ENCODE data around the gene TEX35.

Gene TEX35

DNA sequence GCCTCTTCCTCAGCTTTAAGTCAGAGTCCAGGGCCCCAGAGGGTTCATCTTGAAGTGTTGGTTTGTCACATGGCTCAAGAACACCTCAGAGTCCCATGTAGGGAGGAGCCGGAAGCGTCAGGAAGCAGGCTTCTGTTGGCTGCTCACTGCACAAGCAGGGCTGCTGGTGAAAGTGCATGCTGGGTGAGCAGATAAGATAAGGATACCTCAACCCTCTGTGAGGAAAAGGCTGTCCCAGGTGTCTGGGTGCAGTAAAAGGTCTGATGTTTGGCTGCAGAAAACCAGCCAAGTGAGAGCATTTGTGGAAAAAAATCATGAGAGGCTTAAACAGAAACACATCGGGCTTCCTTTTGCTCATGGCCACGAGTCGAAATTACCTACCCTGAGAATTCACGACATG, 6.2 kb upstream of the TEX35 start:
- no peak overlapping the region for H3K4me3 ChIP-seq (ENCODE audit: low read depth, low read length)
- TF ChIP-seq MYC (IDR thresholded peaks at IDR 0.05; ENCODE audit: low read depth, low read length): no peak
- TF ChIP-seq, protein P1, sequence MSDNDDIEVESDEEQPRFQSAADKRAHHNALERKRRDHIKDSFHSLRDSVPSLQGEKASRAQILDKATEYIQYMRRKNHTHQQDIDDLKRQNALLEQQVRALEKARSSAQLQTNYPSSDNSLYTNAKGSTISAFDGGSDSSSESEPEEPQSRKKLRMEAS (IDR thresholded peaks at IDR 0.05; ENCODE audit: low read depth, low read length): no peak
- TF ChIP-seq, protein P2, sequence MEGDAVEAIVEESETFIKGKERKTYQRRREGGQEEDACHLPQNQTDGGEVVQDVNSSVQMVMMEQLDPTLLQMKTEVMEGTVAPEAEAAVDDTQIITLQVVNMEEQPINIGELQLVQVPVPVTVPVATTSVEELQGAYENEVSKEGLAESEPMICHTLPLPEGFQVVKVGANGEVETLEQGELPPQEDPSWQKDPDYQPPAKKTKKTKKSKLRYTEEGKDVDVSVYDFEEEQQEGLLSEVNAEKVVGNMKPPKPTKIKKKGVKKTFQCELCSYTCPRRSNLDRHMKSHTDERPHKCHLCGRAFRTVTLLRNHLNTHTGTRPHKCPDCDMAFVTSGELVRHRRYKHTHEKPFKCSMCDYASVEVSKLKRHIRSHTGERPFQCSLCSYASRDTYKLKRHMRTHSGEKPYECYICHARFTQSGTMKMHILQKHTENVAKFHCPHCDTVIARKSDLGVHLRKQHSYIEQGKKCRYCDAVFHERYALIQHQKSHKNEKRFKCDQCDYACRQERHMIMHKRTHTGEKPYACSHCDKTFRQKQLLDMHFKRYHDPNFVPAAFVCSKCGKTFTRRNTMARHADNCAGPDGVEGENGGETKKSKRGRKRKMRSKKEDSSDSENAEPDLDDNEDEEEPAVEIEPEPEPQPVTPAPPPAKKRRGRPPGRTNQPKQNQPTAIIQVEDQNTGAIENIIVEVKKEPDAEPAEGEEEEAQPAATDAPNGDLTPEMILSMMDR (IDR thresholded peaks at IDR 0.05; ENCODE audit: low read depth, low read length): no peak
- no peak for TF ChIP-seq POLR2A (IDR thresholded peaks at IDR 0.05; ENCODE audit: extremely low read depth, insufficient read length)
- DNase-seq (ENCODE audit: low read depth): no peak

DNA sequence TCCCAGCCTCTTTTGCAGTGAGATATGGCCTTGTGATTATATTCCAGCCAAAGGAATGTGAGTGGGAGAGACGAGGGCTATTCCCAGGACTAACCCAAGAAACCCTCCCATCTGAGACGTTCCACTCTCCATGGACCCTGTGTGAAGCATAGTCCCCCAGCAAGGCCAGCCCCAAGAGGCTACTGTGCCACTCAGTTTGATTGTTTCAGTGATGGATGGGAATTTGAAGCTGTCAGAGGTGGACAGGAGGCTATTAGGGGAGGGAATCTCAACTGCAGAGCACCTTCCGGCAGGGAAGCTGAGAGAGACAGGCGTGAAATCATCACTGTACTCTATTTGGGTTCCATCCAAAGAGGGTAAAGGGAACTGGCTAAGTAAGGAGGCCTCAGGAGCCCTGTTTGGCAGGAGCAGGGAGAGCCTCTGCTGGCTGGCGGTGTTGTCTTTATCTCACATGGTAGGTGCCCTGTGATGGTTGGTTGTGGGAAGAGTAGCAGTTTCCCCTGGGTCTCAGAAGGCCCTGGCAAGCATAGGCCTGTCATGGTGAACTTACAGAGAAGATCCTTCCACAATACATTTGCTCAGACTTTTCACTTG, 3.4 kb upstream of the TEX35 start:
- no peak for DNase-seq (ENCODE audit: low read depth)
- TF ChIP-seq, protein P1 (IDR thresholded peaks at IDR 0.05; ENCODE audit: low read depth, low read length): no peak
- TF ChIP-seq POLR2A (IDR thresholded peaks at IDR 0.05; ENCODE audit: extremely low read depth, insufficient read length) (no peak), MYC (IDR thresholded peaks at IDR 0.05; ENCODE audit: low read depth, low read length) (no peak)
- TF ChIP-seq, protein P2 (IDR thresholded peaks at IDR 0.05; ENCODE audit: low read depth, low read length): no peak
- no peak overlapping the region for H3K4me3 ChIP-seq (ENCODE audit: low read depth, low read length)

DNA sequence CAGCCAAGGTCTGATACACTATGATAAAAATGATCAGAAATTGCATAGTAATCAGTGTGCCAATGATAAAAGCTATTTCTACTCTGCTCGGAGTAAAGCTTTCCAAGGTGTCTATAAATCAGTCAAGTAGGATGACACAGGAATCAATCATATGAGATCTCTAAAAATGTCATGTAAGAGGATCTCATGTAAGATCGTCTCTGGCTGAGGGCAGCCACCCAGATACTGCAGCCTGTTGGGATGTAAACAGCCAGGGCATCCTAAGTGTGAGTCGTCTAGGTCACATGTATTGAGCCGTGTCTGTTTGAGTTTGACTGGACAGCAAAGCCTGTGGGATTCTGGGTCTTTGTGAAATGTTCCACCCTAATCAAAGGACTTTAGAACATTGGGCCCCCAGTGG, 2.8 kb upstream of the TEX35 start:
- no peak for DNase-seq (ENCODE audit: low read depth)
- TF ChIP-seq MYC (IDR thresholded peaks at IDR 0.05; ENCODE audit: low read depth, low read length): no peak
- TF ChIP-seq, protein P2 (IDR thresholded peaks at IDR 0.05; ENCODE audit: low read depth, low read length): no peak
- H3K4me3 ChIP-seq (ENCODE audit: low read depth, low read length): no peak overlapping the region

DNA sequence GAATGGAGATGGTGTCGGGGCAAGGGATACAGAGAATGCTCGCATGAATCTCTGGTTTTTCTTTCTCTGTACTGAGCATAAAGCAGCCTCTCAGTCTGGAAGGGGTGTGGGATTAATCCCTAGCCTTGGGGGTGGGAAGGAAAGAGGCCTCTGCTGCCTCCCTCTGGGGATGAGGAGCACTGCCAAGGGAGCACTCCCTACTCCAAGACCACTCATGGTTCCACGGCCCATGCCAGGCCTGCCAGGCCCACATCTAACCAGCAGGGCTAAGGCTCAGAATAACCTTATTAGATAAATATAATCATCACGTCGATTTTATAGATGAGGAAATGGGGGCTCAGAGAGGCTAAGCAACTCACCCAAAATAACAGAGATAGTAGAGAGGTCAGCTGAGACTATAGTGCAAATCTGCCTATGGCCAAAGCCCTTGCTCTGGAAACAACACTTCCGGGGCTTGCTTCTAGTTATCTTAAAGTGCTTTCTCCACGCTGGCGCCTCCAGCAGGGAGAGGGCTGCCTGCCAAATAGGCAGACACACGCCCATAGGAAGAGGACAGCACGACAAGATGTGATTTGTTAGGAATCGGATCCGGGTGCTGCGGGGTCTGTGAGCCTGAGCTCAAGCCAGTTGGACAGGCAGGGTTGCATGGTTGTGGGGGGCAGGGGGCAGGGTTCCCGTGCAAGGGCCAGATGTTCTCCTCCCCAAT, 522 bp downstream of the TEX35 start:
- no peak overlapping the region for H3K4me3 ChIP-seq (ENCODE audit: low read depth, low read length)
- TF ChIP-seq, protein P2 (IDR thresholded peaks at IDR 0.05; ENCODE audit: low read depth, low read length): no peak
- TF ChIP-seq, protein P1 (IDR thresholded peaks at IDR 0.05; ENCODE audit: low read depth, low read length): no peak
- TF ChIP-seq MYC (IDR thresholded peaks at IDR 0.05; ENCODE audit: low read depth, low read length): no peak
- no peak for TF ChIP-seq POLR2A (IDR thresholded peaks at IDR 0.05; ENCODE audit: extremely low read depth, insufficient read length)

DNA sequence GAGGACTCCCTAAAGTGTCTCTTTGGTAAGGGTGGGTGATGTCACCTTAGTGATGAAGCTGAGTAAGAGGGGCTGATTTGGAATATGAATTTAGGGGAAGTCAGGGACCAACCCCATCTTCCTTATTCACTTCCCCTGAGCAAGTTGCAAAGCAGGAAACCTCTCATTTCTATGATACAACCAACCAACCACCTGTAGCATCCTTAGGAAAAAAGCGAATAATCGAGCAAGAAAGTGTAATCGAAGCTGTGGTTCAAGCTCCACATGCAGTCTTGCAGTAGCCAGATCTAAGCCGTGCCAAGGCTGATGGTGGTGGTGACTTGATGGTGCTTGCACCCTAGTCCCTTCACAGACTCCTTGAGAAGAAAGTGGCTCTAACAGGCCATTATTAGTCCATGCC, 3.2 kb downstream of the TEX35 start:
- DNase-seq (ENCODE audit: low read depth): no peak
- no peak overlapping the region for H3K4me3 ChIP-seq (ENCODE audit: low read depth, low read length)
- TF ChIP-seq MYC (IDR thresholded peaks at IDR 0.05; ENCODE audit: low read depth, low read length) (no peak), POLR2A (IDR thresholded peaks at IDR 0.05; ENCODE audit: extremely low read depth, insufficient read length) (no peak)
- TF ChIP-seq, protein P2 (IDR thresholded peaks at IDR 0.05; ENCODE audit: low read depth, low read length): no peak
- TF ChIP-seq, protein P1 (IDR thresholded peaks at IDR 0.05; ENCODE audit: low read depth, low read length): no peak

More for the DNA sequence above, 522 bp downstream of the TEX35 start:
- no peak for DNase-seq (ENCODE audit: low read depth)
